SU-DHL-6 (cell line): ENCODE measurements around the gene CDH13.

Experiments
- H2AFZ ChIP-seq: fragments of 200-600 bp; sonication (generic); 2 replicates; pipeline ENCODE4 v1.6.1; 2014; ENCODE audit warnings: low read depth, mild to moderate bottlenecking, moderate library complexity, mixed read lengths, antibody characterized with exemption, low read length; ENCODE audit not compliant: severe bottlenecking
- H3F3A ChIP-seq: fragments of 200-600 bp; shearing (Covaris generic); 2 replicates; pipeline ENCODE4 v1.6.0; 2016; ENCODE audit warnings: antibody characterized with exemption, mild to moderate bottlenecking; ENCODE audit not compliant: insufficient read depth
- H3K27ac ChIP-seq: fragments of 200-600 bp; sonication (generic); 2 replicates; pipeline ENCODE4 v1.5.1; 2016; ENCODE audit warnings: low read depth, mild to moderate bottlenecking, low read length, moderate library complexity, mixed read lengths
- H3K27me3 ChIP-seq: fragments of 200-600 bp; sonication (generic), shearing (Covaris generic); 2 replicates; pipeline ENCODE4 v1.6.0; 2014; ENCODE audit warnings: mild to moderate bottlenecking, low read length
- H3K36me3 ChIP-seq: fragments of 200-600 bp; sonication (generic); 2 replicates; pipeline ENCODE4 v1.6.1; 2014; ENCODE audit warnings: mild to moderate bottlenecking, low read length, mixed read lengths
- H3K4me2 ChIP-seq: fragments of 300-600, 200-600 bp; shearing (Covaris generic), sonication (generic); 2 replicates; pipeline ENCODE4 v1.6.0; 2014; ENCODE audit warnings: low read length, low read depth, mild to moderate bottlenecking; ENCODE audit not compliant: poor library complexity, severe bottlenecking
- H3K4me3 ChIP-seq: fragments of 200-600 bp; sonication (generic); 2 replicates; pipeline ENCODE4 v1.5.1; 2014; ENCODE audit warnings: antibody characterized with exemption, low read length, mild to moderate bottlenecking, mixed read lengths; ENCODE audit not compliant: insufficient read depth, poor library complexity, severe bottlenecking
- H3K79me2 ChIP-seq: fragments of 200-600 bp; sonication (generic); 2 replicates; pipeline ENCODE4 v1.6.1; 2014; ENCODE audit warnings: mild to moderate bottlenecking, low read length, moderate library complexity; ENCODE audit not compliant: insufficient read depth
- H3K9ac ChIP-seq: fragments of 200-600 bp; sonication (generic); 2 replicates; pipeline ENCODE4 v1.7.0; 2014; ENCODE audit warnings: mild to moderate bottlenecking, low read length
- H3K9me2 ChIP-seq: fragments of 200-600 bp; sonication (generic); replicated peaks from 2 replicates; pipeline ENCODE4 v1.6.1; 2014; ENCODE audit warnings: low read length; ENCODE audit not compliant: insufficient read depth
- H3K9me3 ChIP-seq: fragments of 200-600 bp; sonication (generic); 2 replicates; pipeline ENCODE4 v1.6.1; 2014; ENCODE audit warnings: low read length, mixed read lengths; ENCODE audit not compliant: insufficient read depth
- H4K20me1 ChIP-seq: fragments of 200-600 bp; sonication (generic); 2 replicates; pipeline ENCODE4 v1.6.1; 2014; ENCODE audit warnings: low read depth, mild to moderate bottlenecking, antibody characterized with exemption, low read length, moderate library complexity, mixed read lengths
- CTCF ChIP-seq: fragments of 200-600 bp; sonication (generic); IDR thresholded peaks from one replicate; pipeline ENCODE4 v1.5.1; 2017; ENCODE audit warnings: antibody characterized with exemption, mild to moderate bottlenecking, low read length, moderate library complexity; ENCODE audit not compliant: insufficient read depth, poor library complexity, severe bottlenecking
- EZH2phosphoT487 ChIP-seq: fragments of 200-600 bp; sonication (generic), shearing (Covaris generic); conservative IDR thresholded peaks from 2 replicates; pipeline ENCODE4 v1.6.1; 2018; ENCODE audit warnings: mild to moderate bottlenecking, antibody characterized with exemption, low read length, moderate library complexity, mixed read lengths

The CDH13 gene

GRCh38 chr16:82605863-82606620, 20.7 kb upstream of the CDH13 start:
- H3F3A ChIP-seq, result no peaks in the 10 kb centered on the region
- TF ChIP-seq CTCF (no peak), EZH2phosphoT487 (no peak)
- no peak overlapping the region for H3K4me2 ChIP-seq
- no peaks in the 10 kb centered on the region for H3K9me2 ChIP-seq
- H3K79me2 ChIP-seq, result no peaks in the 10 kb centered on the region
- H4K20me1 ChIP-seq, result no peaks in the 10 kb centered on the region
- no peaks in the 10 kb centered on the region for H3K9me3 ChIP-seq
- no peak overlapping the region for H3K27ac ChIP-seq
- H3K4me3 ChIP-seq, result no peak overlapping the region
- H3K27me3 ChIP-seq, result no peaks in the 10 kb centered on the region
- H3K36me3 ChIP-seq, result no peaks in the 10 kb centered on the region
- no peak overlapping the region for H2AFZ ChIP-seq
- H3K9ac ChIP-seq, result no peak overlapping the region

GRCh38 chr16:82609140-82609539, 17.6 kb upstream of the CDH13 start:
- Histone ChIP-seq H4K20me1 (no peaks in the 10 kb centered on the region), H3K9me2 (no peaks in the 10 kb centered on the region), H3F3A (no peaks in the 10 kb centered on the region), H3K4me3 (no peak overlapping the region), H2AFZ (no peak overlapping the region), H3K27ac (no peak overlapping the region), H3K4me2 (no peak overlapping the region), H3K79me2 (no peaks in the 10 kb centered on the region), H3K9me3 (no peaks in the 10 kb centered on the region), H3K9ac (no peak overlapping the region), H3K27me3 (no peaks in the 10 kb centered on the region), H3K36me3 (no peaks in the 10 kb centered on the region)
- no peak for TF ChIP-seq EZH2phosphoT487
- TF ChIP-seq CTCF, result no peak

GRCh38 chr16:82612263-82612662, 14.5 kb upstream of the CDH13 start:
- H3K27ac ChIP-seq, result no peak overlapping the region

More at GRCh38 chr16:82612263-82612662, 14.5 kb upstream of the CDH13 start:
- Histone ChIP-seq H3K9ac (no peak overlapping the region), H3K4me2 (no peak overlapping the region), H3K79me2 (no peaks in the 10 kb centered on the region), H3K27me3 (no peaks in the 10 kb centered on the region), H3K9me3 (no peaks in the 10 kb centered on the region), H3K36me3 (no peaks in the 10 kb centered on the region), H3F3A (no peaks in the 10 kb centered on the region), H4K20me1 (no peaks in the 10 kb centered on the region), H3K4me3 (no peak overlapping the region), H3K9me2 (no peaks in the 10 kb centered on the region), H2AFZ (no peak overlapping the region)
- TF ChIP-seq CTCF, result no peak
- TF ChIP-seq EZH2phosphoT487, result no peak
